Ectodermal cell (in vitro differentiated cells): ENCODE results near the gene PRKCSH.
A peak's percentile ranks its signal among the peaks of the same experiment; 100 is the strongest.
"Not testable (repeated sequence)": the region's sequence is repeated elsewhere in the genome, so short reads cannot be mapped to it uniquely, and the experiment has no call there.

Experiments
- H3K27ac ChIP-seq: 2 replicates; pipeline ENCODE4 v1.7.0; 2013; ENCODE audit warnings: mild to moderate bottlenecking, low read depth, low read length; ENCODE audit not compliant: insufficient read depth, poor library complexity, severe bottlenecking
- H3K27me3 ChIP-seq: 2 replicates; pipeline ENCODE4 v1.7.0; 2013; ENCODE audit warnings: mild to moderate bottlenecking, low read length; ENCODE audit not compliant: insufficient read depth, control insufficient read depth, poor library complexity, severe bottlenecking
- H3K36me3 ChIP-seq: one replicate; pipeline ENCODE4 v1.7.0; 2013; ENCODE audit warnings: low read length; ENCODE audit not compliant: control insufficient read depth, insufficient read depth
- H3K4me1 ChIP-seq: one replicate; pipeline ENCODE4 v1.7.0; 2013; ENCODE audit warnings: low read length; ENCODE audit not compliant: control insufficient read depth, insufficient read depth
- H3K4me3 ChIP-seq: 2 replicates; pipeline ENCODE4 v1.7.0; 2013; ENCODE audit warnings: low read depth, low read length, control low read depth; ENCODE audit not compliant: insufficient read depth
- H3K9me3 ChIP-seq: 2 replicates; pipeline ENCODE4 v1.7.0; 2013; ENCODE audit warnings: mild to moderate bottlenecking, low read length, moderate library complexity; ENCODE audit not compliant: control insufficient read depth
- WGBS, 2 experiments: methylation state at CpG; one replicate each; pipeline ENCODE4 v1.1.7; 2013; ENCODE audit warnings: missing lambda C conversion rate in 2 of 2; 5-methylcytosine and 5-hydroxymethylcytosine counted together

Gene PRKCSH

GRCh38 chr19:11405846-11406643, 29.4 kb upstream of the PRKCSH start:
- Histone ChIP-seq H3K4me1 (no peaks in the 10 kb centered on the region), H3K27me3 (peaks cover 9% of the 10 kb centered on the region)

GRCh38 chr19:11406703-11407236, 28.7 kb upstream of the PRKCSH start:
- H3K9me3 ChIP-seq, H3K27ac ChIP-seq, H3K36me3 ChIP-seq, H3K4me1 ChIP-seq, H3K27me3 ChIP-seq, H3K4me3 ChIP-seq: not testable (repeated sequence)
- 87 to 89% methylated on average over 12 of the region's 12 CpGs for WGBS, 2 experiments

More at GRCh38 chr19:11405846-11406643, 29.4 kb upstream of the PRKCSH start:
- no peaks in the 10 kb centered on the region for H3K9me3 ChIP-seq
- no peak overlapping the region for H3K27ac ChIP-seq
- WGBS, 2 experiments = 35 to 42% methylated on average over 43 to 44 of the region's 44 CpGs
- no peak overlapping the region for H3K4me3 ChIP-seq
- no peaks in the 10 kb centered on the region for H3K36me3 ChIP-seq

GRCh38 chr19:11408591-11408990, 26.8 kb upstream of the PRKCSH start:
- no peak overlapping the region for H3K27ac ChIP-seq
- no peaks in the 10 kb centered on the region for H3K4me1 ChIP-seq
- no peaks in the 10 kb centered on the region for H3K36me3 ChIP-seq
- H3K9me3 ChIP-seq = no peaks in the 10 kb centered on the region
- H3K4me3 ChIP-seq = no peak overlapping the region
- 91% methylated on average over 4 of the region's 4 CpGs for WGBS, 2 experiments
- peaks cover 9% of the 10 kb centered on the region for H3K27me3 ChIP-seq

- no peaks in the 10 kb centered on the region for H3K4me1 ChIP-seq
- no peaks in the 10 kb centered on the region for H3K36me3 ChIP-seq
- no peak overlapping the region for H3K27ac ChIP-seq
- 74 to 82% methylated on average over 8 of the region's 8 CpGs for WGBS, 2 experiments
- no peaks in the 10 kb centered on the region for H3K9me3 ChIP-seq
- H3K27me3 ChIP-seq = peaks cover 9% of the 10 kb centered on the region
- no peak overlapping the region for H3K4me3 ChIP-seq
These were observed 24.8 kb upstream of the PRKCSH start for GRCh38 chr19:11410682-11411081.

GRCh38 chr19:11414544-11414943, 20.9 kb upstream of the PRKCSH start:
- 91 to 92% methylated on average over 2 of the region's 2 CpGs for WGBS, 2 experiments
- H3K4me3 ChIP-seq = no peak overlapping the region

GRCh38 chr19:11416346-11417052, 18.9 kb upstream of the PRKCSH start:
- no peak overlapping the region for H3K4me3 ChIP-seq
- peaks cover 53% of the 10 kb centered on the region for H3K27me3 ChIP-seq
- peaks cover 16% of the 10 kb centered on the region for H3K4me1 ChIP-seq
- no peaks in the 10 kb centered on the region for H3K9me3 ChIP-seq
- no peaks in the 10 kb centered on the region for H3K36me3 ChIP-seq
- no peak overlapping the region for H3K27ac ChIP-seq
- WGBS, 2 experiments = 92 to 95% methylated on average over 17 of the region's 17 CpGs

More at GRCh38 chr19:11414544-11414943, 20.9 kb upstream of the PRKCSH start:
- Histone ChIP-seq H3K27ac (no peak overlapping the region), H3K27me3 (peaks cover 33% of the 10 kb centered on the region), H3K9me3 (no peaks in the 10 kb centered on the region), H3K36me3 (no peaks in the 10 kb centered on the region), H3K4me1 (peaks cover 6% of the 10 kb centered on the region)

- Histone ChIP-seq H3K27me3 (peaks cover 69% of the 10 kb centered on the region), H3K9me3 (no peaks in the 10 kb centered on the region), H3K4me1 (peaks cover 17% of the 10 kb centered on the region), H3K27ac (no peak overlapping the region), H3K36me3 (no peaks in the 10 kb centered on the region), H3K4me3 (peak overlapping the region; percentile 26)
- 3 to 4% methylated on average over 12 of the region's 16 CpGs for WGBS, 2 experiments
These were observed 17.3 kb upstream of the PRKCSH start for GRCh38 chr19:11418094-11418548.

GRCh38 chr19:11418549-11419506, 16.6 kb upstream of the PRKCSH start, which contains the start of gene RGL3:
Gene RGL3 (minus strand): TSS chr19:11419314. CDS start chr19:11419278, 36 bp downstream.
- peak within 1 kb of the TSS; percentile 26 for H3K4me3 ChIP-seq
- 1% methylated on average over 72 of the region's 72 CpGs for WGBS, 2 experiments
- H3K9me3 ChIP-seq = no peaks in the 10 kb centered on the region
- H3K27ac ChIP-seq = no peak within 1 kb of the TSS
- peaks cover 17% of the 10 kb centered on the region for H3K4me1 ChIP-seq
- H3K27me3 ChIP-seq = peaks cover 76% of the 10 kb centered on the region
- no peaks in the 10 kb centered on the region for H3K36me3 ChIP-seq

- Histone ChIP-seq H3K36me3 (no peaks in the 10 kb centered on the region), H3K27me3 (peaks cover 81% of the 10 kb centered on the region), H3K4me3 (peak overlapping the region; percentile 20), H3K4me1 (peaks cover 17% of the 10 kb centered on the region), H3K27ac (no peak overlapping the region), H3K9me3 (no peaks in the 10 kb centered on the region)
- 4 to 5% methylated on average over 45 to 46 of the region's 46 CpGs for WGBS, 2 experiments
These were observed 14.7 kb upstream of the PRKCSH start for GRCh38 chr19:11420429-11421370.
